NB4 (cell line): Measurements from ENCODE around the gene FBN3.

Experiments
- CTCF ChIP-seq: IDR thresholded peaks from one replicate; pipeline ENCODE4 v1.5.1; 2012; ENCODE audit warnings: low read depth, low read length
- POLR2A ChIP-seq: IDR thresholded peaks from 2 replicates; pipeline ENCODE4 v1.6.1; 2011; ENCODE audit warnings: mild to moderate bottlenecking; ENCODE audit not compliant: insufficient read length; ENCODE audit errors: extremely low read depth

GRCh38 chr19:8086849-8087248 is 62.5 kb downstream of the FBN3 start:
- TF ChIP-seq CTCF (no peak), POLR2A (no peak)
